Measurements from ENCODE around the gene IGSF10.
A peak's percentile ranks its signal among the peaks of the same experiment; 100 is the strongest.
"Not testable (repeated sequence)": the region's sequence is repeated elsewhere in the genome, so short reads cannot be mapped to it uniquely, and the experiment has no call there.

Gene IGSF10, protein sequence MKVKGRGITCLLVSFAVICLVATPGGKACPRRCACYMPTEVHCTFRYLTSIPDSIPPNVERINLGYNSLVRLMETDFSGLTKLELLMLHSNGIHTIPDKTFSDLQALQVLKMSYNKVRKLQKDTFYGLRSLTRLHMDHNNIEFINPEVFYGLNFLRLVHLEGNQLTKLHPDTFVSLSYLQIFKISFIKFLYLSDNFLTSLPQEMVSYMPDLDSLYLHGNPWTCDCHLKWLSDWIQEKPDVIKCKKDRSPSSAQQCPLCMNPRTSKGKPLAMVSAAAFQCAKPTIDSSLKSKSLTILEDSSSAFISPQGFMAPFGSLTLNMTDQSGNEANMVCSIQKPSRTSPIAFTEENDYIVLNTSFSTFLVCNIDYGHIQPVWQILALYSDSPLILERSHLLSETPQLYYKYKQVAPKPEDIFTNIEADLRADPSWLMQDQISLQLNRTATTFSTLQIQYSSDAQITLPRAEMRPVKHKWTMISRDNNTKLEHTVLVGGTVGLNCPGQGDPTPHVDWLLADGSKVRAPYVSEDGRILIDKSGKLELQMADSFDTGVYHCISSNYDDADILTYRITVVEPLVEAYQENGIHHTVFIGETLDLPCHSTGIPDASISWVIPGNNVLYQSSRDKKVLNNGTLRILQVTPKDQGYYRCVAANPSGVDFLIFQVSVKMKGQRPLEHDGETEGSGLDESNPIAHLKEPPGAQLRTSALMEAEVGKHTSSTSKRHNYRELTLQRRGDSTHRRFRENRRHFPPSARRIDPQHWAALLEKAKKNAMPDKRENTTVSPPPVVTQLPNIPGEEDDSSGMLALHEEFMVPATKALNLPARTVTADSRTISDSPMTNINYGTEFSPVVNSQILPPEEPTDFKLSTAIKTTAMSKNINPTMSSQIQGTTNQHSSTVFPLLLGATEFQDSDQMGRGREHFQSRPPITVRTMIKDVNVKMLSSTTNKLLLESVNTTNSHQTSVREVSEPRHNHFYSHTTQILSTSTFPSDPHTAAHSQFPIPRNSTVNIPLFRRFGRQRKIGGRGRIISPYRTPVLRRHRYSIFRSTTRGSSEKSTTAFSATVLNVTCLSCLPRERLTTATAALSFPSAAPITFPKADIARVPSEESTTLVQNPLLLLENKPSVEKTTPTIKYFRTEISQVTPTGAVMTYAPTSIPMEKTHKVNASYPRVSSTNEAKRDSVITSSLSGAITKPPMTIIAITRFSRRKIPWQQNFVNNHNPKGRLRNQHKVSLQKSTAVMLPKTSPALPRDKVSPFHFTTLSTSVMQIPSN (N-terminal part only)

GRCh38 chr3:151460774-151461450 is at the start of gene IGSF10:
Gene IGSF10 (minus strand): TSS chr3:151461061. CDS start chr3:151458709, 2,352 bp downstream.
- no peak for DNase-seq

DNA sequence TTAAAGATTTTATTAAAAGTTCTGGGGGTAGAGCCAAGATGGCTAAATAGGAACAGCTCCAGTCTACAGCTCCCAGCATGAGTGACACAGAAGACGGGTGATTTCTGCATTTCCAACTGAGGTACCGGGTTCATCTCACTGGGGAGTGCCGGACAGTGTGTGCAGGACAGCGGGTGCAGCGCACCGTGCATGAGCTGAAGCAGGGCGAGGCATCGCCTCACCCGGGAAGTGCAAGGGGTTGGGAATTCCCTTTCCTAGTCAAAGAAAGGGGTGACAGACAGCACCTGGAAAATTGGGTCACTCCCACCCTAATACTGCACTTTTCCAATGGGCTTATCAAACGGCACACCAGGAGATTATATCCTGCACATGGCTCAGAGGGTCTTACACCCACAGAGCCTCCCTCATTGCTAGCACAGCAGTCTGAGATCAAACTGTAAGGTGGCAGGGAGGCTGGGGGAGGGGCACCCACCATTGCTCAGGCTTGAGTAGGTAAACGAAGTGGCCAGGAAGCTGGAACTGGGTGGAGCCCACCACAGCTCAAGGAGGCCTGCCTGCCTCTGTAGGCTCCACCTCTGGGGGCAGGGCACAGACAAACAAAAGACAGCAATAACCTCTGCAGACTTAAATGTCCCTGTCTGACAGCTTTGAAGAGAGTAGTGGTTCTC is 48.7 kb upstream of the IGSF10 start:
- not testable (repeated sequence) for DNase-seq

DNA sequence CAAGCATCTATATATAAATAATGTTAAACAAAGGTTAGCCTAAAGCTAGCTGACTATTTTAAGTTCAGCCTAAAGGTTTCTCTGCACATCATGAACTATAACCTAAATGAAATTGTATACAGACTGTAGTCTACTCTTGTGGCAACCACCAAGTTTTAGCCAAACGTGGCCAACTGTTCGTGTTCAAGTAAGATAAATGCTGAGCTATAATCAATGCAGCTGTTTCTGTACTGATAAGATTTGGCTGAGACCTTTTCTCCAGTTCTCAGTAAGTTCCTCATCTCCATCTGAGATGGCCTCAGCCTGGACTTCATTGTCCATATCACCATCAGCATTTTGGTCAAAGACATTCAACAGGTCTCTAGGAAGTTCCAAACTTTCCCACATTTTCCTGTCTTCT is 43.7 kb upstream of the IGSF10 start:
- DNase-seq = no peak

DNA sequence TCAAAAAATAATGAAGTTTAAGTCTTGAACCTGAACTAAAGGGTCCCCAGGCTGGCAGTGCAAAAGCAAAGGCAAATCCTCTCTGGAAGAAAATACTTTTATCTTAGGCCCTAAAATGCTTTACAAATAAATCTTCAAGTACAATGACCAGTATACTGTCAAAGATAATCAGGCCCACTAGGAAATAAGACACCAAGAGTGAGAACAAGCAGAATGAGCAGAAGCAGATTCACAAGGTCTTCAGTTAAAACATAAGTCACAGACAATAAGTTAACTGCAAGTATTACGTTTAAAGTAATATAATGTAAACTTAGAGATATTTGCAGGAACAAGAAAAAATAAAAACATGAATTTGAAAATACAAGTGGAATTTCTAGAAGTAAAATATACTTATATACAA is 42.2 kb upstream of the IGSF10 start:
- no peak for DNase-seq

DNA sequence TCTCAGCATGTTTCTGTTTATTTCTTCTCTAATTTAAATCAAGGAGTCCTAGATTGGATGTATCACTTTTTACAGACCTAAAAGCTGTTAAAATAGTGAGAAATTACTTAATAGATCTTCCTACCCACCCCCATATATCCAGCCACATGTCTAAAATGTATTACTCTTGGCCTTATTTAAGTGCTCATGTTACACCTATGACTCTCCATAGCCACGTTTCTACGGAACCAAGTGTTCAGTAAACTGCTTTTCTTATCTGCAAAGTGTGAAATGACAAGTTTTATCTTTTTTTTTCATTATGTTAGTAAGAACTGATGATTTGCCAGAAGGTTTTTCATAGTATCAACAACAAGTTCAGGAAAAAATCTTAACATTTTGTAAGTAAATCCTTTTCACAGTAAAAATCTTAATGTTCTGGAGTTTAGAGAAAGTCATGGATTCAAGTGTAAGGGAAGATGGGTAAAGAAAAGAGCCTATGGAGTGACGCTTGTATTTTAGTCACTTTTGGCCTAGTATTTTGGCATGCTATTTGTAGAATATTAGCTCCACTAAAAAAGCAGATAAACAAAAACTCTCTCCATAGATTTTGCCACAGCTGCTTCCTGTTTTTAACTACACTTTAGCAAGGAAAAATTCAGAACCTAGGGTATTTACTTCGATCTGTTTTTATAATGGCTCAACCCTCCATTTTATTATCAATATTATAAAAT is 41.2 kb upstream of the IGSF10 start:
- no peak for DNase-seq

DNA sequence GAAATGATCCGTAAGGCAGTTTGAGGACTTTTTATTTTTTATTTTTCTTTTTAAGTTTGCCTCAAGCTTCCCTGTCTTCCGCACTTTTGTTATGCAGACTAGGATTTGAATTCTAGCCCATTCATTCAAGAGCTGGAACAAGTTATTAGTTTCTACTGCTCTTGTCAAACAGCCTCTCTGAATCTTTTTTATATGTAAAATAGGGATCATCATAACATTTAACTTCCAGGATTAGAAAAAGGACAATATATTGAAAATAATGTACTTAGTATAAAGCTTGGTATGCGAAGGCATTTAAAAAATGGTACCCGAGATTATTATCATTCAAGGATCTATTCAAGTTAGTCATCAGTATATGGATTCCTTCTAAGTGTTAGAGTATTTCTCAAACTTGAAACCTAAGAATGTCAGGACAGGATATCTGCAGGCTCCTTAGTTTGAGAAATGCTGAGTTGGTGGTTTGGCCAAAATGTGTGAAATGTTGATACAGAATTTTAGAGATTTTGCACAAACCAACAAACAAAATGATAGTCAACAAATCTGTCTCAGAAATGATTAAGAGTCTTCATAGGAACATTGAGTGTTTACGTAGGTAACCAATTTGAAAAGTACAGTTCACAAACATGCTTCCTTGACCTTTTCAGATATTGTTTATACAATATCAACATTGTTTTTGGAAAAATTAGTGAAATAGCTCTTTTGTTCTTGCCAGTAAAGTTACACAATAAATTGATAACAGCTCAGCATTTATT is 40.5 kb upstream of the IGSF10 start:
- DNase-seq = no peak

GRCh38 chr3:151499168-151499567 is 38.3 kb upstream of the IGSF10 start:
- no peak for DNase-seq

DNA sequence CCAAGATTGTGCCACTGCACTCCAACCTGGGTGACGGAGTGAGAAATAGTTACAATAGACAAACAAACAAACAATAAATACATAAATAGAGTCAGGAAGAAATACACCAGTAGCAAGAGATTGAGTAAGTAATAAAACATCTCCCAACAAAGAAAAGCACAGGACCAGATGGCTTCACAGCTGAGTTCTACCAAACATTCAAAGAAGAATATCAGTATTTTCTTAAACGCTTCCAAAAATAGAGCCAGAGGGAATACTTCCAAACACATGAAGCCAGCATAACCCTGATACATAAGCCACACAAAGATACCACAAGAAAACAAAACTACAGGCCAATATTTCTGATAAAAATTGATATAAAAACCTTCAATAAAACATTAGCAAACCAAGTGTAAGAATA is 30.7 kb upstream of the IGSF10 start:
- no peak for DNase-seq

DNA sequence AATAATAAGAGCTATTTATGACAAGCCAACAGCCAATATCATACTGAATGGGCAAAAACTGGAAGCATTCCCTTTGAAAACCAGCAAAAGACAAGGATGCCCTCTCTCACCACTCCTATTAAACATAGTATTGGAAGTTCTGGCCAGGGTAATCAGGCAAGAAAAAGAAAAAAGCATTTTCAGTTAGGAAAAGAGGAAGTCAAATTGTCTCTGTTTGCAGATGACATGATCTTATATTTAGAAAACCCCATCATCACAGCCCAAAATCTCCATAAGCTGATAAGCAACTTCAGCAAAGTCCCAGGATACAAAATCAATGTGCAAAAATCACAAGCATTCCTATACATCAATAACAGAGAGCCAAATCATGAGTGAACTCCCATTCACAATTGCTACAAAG is 27.0 kb upstream of the IGSF10 start:
- DNase-seq = not testable (repeated sequence)

- no peak for DNase-seq
Observed at GRCh38 chr3:151483961-151484520, 23.2 kb upstream of the IGSF10 start.

- DNase-seq = no peak
Observed at GRCh38 chr3:151483488-151483887, 22.6 kb upstream of the IGSF10 start.

- no peak for DNase-seq
Observed at GRCh38 chr3:151480492-151480891, 19.6 kb upstream of the IGSF10 start.

DNA sequence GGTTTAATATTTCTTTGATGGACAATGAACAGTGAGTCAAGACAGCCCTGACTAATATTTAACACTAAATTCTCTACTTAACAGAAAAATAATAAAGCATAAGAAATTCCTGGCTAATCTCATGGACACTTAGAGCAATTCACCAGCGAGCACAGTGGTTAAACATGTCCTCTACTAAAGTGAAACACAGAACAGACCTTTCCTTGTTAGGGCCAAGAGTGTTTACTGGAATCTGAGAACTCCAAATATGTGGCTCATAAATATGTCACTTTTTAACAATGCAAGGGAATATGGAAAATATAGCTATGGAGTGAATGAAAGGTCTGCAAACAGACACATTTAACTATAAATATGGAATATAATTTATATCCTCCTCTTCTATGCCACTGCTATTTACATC is 18.6 kb upstream of the IGSF10 start:
- DNase-seq = no peak

DNA sequence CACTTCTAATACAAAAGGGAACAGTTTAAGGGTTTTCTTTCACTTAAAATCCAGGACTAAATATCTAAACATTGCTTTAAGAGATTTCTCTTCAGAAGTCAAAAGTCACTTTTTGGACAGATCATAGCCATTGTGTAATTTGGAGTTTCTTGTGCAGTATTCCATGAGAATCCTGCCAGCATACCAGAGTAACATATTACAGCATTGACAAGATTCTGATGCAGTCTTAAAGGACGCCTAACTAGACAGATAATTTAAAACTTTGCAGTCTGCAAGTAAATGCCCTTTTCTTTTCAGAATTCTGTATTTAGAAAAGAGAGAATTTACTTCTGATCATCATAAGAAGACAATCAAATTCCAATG is 17.5 kb upstream of the IGSF10 start:
- no peak for DNase-seq

- no peak for DNase-seq
Observed at GRCh38 chr3:151477591-151478334, 16.9 kb upstream of the IGSF10 start.

DNA sequence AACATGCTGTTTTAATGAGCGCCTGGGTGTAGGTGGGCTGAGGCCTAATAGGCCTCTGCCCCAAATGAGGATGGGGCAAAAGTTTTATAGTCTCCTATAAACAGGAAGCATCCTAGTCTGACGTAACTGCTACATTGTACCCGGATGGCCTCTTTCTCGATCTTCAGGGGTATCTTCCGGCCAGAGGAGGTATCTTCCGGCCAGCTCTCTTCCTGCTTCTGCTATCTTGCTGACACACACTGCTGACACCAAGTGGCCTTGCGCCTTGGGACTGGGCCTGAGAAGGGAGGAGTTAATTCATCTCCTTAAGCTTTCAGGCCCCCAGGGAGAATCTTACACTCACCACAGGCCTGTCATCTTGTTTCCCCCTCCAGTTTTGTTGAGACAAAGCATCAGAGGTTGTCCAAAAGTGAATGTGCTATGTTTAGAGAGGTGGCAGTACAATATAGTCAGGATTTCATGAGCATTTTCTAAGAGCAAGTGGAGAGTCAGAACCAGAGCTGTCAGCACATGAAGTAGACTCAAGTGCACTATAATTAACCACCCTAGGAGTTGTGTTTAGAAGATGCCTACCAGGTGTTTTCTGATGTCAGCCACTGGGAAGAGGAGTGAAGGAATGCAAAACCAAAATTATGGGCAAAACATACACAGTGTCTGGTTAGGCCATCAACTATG is 15.6 kb upstream of the IGSF10 start:
- DNase-seq = no peak

GRCh38 chr3:151468284-151468917 is 7.5 kb upstream of the IGSF10 start:
- DNase-seq = peak; percentile 12 to 38

GRCh38 chr3:151467069-151467468 is 6.2 kb upstream of the IGSF10 start:
- DNase-seq = no peak
